HG02981 (cell line): Measurements from ENCODE around the gene C18orf32.
A peak's percentile ranks its signal among the peaks of the same experiment; 100 is the strongest.
"Not testable (repeated sequence)": the region's sequence is repeated elsewhere in the genome, so short reads cannot be mapped to it uniquely, and the experiment has no call there.

Experiments used
- ATAC-seq: cut with Tn5 transposase; IDR thresholded peaks from one replicate; pipeline ENCODE4 v1.9.1; 2021; ENCODE audit warnings: mild to moderate bottlenecking, moderate library complexity; ENCODE audit not compliant: unreplicated experiment

The C18orf32 gene

GRCh38 chr18:49486953-49487710, at the start of gene C18orf32:
Gene C18orf32 (minus strand): TSS chr18:49487234. CDS start chr18:49483748, 3,486 bp downstream.
- ATAC-seq: peak; percentile 91

- ATAC-seq: no peak
Observed at GRCh38 chr18:49534846-49535601, 48.0 kb upstream of the C18orf32 start.

- no peak for ATAC-seq
Observed at GRCh38 chr18:49531678-49532153, 44.7 kb upstream of the C18orf32 start.

GRCh38 chr18:49529596-49529995, 42.6 kb upstream of the C18orf32 start:
- ATAC-seq: no peak

- ATAC-seq: no peak
Observed at GRCh38 chr18:49527631-49528327, 40.7 kb upstream of the C18orf32 start.

GRCh38 chr18:49525981-49526380, 38.9 kb upstream of the C18orf32 start:
- ATAC-seq: no peak

- ATAC-seq: no peak
Observed at GRCh38 chr18:49524951-49525350, 37.9 kb upstream of the C18orf32 start.

- no peak for ATAC-seq
Observed at GRCh38 chr18:49524349-49524748, 37.3 kb upstream of the C18orf32 start.

GRCh38 chr18:49523580-49524093, 36.6 kb upstream of the C18orf32 start:
- ATAC-seq: not testable (repeated sequence)

- no peak for ATAC-seq
Observed at GRCh38 chr18:49521216-49521835, 34.3 kb upstream of the C18orf32 start.

- no peak for ATAC-seq
Observed at GRCh38 chr18:49520661-49521145, 33.7 kb upstream of the C18orf32 start.

GRCh38 chr18:49519101-49519971, 32.3 kb upstream of the C18orf32 start:
- ATAC-seq: no peak

- ATAC-seq: no peak
Observed at GRCh38 chr18:49517483-49517882, 30.4 kb upstream of the C18orf32 start.

- no peak for ATAC-seq
Observed at GRCh38 chr18:49515516-49515915, 28.5 kb upstream of the C18orf32 start.

- ATAC-seq: not testable (repeated sequence)
Observed at GRCh38 chr18:49515003-49515402, 28.0 kb upstream of the C18orf32 start.

GRCh38 chr18:49514577-49514976, 27.5 kb upstream of the C18orf32 start:
- no peak for ATAC-seq

- ATAC-seq: not testable (repeated sequence)
Observed at GRCh38 chr18:49512876-49513275, 25.8 kb upstream of the C18orf32 start.

GRCh38 chr18:49510393-49511115, 23.5 kb upstream of the C18orf32 start:
- no peak for ATAC-seq

- ATAC-seq: not testable (repeated sequence)
Observed at GRCh38 chr18:49506438-49506837, 19.4 kb upstream of the C18orf32 start.
